Mesodermal cell (in vitro differentiated cells): Measurements from ENCODE around the gene RAB33B.
A peak's percentile ranks its signal among the peaks of the same experiment; 100 is the strongest.

Experiments used
- H3K27ac ChIP-seq: 2 replicates; pipeline ENCODE4 v1.7.0; 2013; ENCODE audit warnings: mild to moderate bottlenecking, low read depth, low read length, moderate library complexity; ENCODE audit not compliant: severe bottlenecking
- H3K36me3 ChIP-seq: 2 replicates; pipeline ENCODE4 v1.7.1; 2013; ENCODE audit warnings: mild to moderate bottlenecking, low read length, moderate library complexity; ENCODE audit not compliant: control insufficient read depth, insufficient read depth
- H3K4me1 ChIP-seq: one replicate; pipeline ENCODE4 v1.7.1; 2013; ENCODE audit warnings: mild to moderate bottlenecking, low read length; ENCODE audit not compliant: insufficient read depth, control insufficient read depth, poor library complexity, severe bottlenecking
- H3K4me3 ChIP-seq: 2 replicates; pipeline ENCODE4 v1.7.0; 2013; ENCODE audit warnings: low read length, control low read depth, mild to moderate bottlenecking; ENCODE audit not compliant: insufficient read depth, poor library complexity, severe bottlenecking; ENCODE audit errors: extremely low read depth
- H3K9me3 ChIP-seq: 2 replicates; pipeline ENCODE4 v1.7.1; 2013; ENCODE audit warnings: mild to moderate bottlenecking, low read length, moderate library complexity; ENCODE audit not compliant: control insufficient read depth
- WGBS, 2 experiments: methylation state at CpG; one replicate each; pipeline ENCODE4 v1.1.5; 2013; ENCODE audit warnings: missing lambda C conversion rate in 2 of 2; ENCODE audit not compliant: insufficient coverage in 2 of 2; 5-methylcytosine and 5-hydroxymethylcytosine counted together

RAB33B gene

DNA sequence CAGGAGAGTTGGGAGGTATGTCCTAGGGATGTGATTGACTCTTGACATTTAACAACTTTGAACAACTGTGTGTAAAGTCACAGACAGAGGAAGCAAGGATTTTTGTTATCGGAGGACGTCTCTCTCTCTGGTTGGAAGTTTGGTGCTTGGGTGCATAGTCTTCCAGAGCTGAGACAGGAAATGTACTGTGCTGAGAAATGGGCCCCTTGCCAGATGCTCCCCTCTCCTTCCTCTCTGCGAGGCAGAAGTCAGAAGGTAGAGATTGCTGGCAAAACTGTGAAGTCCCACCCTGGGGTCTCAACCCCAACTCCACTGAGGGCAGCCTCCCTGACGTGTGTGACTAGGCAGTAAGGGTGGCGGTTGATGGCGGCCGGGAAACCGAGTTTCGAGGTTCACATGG lies 52.9 kb downstream of the RAB33B start:
- Histone ChIP-seq H3K4me1 (peaks cover 5% of the 10 kb centered on the region), H3K4me3 (no peak overlapping the region), H3K27ac (no peak overlapping the region), H3K9me3 (no peaks in the 10 kb centered on the region), H3K36me3 (peaks cover 55% of the 10 kb centered on the region)
- 93 to 97% methylated on average over 6 to 7 of the region's 9 CpGs for WGBS, 2 experiments

DNA sequence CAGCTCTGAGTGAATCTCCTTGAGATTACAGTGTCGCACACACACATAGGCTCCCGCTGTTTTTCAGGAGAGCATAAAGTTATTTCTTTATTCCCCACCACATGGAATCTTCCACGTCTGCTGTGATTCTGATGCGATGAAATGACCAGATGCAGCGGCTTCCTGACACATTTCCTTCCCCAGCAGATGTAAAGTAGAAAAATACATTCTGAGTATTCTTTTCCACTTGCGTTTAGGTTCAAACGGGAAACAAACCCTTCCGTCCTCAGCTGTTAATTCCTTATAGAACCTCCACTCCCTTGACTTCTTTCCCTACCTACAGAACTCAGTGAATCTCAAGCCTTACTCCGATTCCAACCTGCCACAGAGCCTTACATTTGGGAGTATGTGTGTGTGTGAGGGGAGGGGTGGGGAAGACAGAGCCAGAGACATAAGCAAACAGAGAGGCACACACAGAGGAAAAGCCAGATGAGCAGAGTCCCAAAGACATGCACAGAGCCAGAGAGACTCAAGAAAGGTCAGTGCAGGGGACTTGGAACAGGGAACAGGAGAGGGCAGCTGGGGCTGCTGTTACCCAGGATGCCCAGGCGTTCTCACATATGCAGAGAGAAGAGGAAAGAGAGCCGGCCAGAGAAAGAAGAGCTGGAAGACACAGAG lies 54.8 kb downstream of the RAB33B start:
- Histone ChIP-seq H3K4me1 (no peaks in the 10 kb centered on the region), H3K36me3 (peaks cover 73% of the 10 kb centered on the region), H3K27ac (no peak overlapping the region), H3K9me3 (no peaks in the 10 kb centered on the region), H3K4me3 (no peak overlapping the region)
- 92 to 95% methylated on average over 7 of the region's 11 CpGs for WGBS, 2 experiments

DNA sequence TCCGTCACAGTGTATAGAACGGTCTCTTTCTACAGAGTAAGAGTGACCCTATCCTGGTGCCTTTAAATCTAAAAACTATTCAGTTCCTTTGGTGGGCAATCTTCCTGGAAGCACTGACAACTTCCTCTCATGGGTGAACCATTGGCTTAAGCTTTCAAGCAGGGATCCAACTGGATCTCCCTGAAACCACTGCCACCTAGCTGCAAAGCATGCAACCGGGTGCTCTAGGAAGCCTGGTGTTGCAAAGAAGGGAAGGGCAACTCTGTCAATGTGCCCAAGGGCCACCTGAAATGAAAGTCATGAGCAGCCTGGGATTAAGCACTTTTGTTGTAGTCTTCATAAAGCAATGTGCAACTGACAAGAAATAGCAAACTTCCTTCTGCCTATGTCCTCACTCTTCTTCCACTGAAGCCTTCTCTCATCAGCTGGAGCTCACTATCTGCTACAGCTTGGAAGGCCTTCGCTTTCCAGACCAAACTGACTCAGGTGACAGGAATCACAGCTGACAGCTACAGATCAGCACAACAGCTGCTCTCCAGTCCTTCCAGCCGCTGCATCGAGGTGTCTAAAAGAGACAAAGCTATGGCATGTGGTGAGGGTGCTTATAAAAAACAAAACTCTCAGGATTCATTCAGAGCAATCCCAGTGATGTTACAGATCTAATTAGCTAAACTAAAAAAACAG lies 55.9 kb downstream of the RAB33B start:
- 76 to 85% methylated on average over 4 to 6 of the region's 6 CpGs for WGBS, 2 experiments
- Histone ChIP-seq H3K9me3 (no peaks in the 10 kb centered on the region), H3K4me1 (no peaks in the 10 kb centered on the region), H3K27ac (no peak overlapping the region), H3K4me3 (no peak overlapping the region), H3K36me3 (peaks cover 82% of the 10 kb centered on the region)

DNA sequence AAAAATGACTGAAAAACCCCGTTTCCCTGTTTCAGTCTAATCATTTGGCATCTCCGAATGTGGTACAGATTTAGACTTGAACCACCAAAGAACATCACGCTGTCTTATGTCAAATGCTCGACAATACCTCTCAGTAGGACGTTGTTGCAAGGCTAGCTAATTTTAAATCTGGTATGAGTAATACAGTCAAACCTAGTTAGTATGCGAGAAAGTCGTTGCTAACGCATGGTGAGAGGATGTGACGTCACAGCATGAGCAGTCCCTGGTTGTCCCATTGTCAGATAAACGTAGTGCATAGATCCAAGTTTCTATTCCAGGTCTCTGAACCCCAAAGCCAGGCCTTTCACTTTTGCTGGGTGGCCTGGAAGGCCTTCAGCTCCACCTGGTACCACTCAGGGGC lies 57.4 kb downstream of the RAB33B start:
- Histone ChIP-seq H3K9me3 (no peaks in the 10 kb centered on the region), H3K27ac (peak overlapping the region; percentile 38), H3K4me1 (no peaks in the 10 kb centered on the region), H3K4me3 (no peak overlapping the region), H3K36me3 (peaks cover 85% of the 10 kb centered on the region)
- WGBS, 2 experiments, result 82 to 88% methylated on average over 9 to 10 of the region's 10 CpGs

DNA sequence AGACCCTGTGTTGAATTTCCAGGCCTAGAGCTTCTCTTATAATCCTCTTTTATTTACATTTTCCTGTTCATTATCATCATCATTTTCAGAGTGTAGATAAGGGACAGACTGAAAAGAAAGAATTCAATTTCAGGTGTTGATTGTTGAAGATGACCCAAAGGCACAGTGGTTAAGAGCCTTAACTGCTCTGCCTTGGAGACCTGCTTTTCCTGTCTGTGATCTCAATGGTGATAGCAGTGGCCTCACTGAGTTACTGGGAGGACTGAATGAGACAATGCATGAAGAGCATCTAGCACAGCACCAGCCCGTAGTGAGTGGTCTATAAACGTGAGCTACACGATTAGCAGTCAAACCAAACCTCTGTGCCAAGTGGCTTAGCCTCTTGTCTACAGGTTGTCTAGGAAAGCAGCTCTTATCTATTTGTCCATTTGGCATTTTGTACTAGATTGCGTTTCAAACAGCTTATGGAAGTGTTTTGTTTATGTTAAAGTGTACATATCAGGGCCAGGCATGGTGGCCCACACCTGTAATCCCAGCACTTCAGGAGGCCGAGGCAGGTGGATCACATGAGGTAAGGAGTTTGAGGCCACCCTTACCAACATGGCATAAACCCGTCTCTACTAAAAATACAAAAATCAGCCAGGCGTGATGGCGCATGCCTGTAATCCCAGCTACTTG lies 60.6 kb downstream of the RAB33B start:
- Histone ChIP-seq H3K9me3 (no peaks in the 10 kb centered on the region), H3K4me3 (no peak overlapping the region), H3K27ac (no peak overlapping the region), H3K36me3 (peaks cover 93% of the 10 kb centered on the region), H3K4me1 (no peaks in the 10 kb centered on the region)
- whole genome bisulfite sequencing, 2 experiments, result 84 to 95% methylated on average over 5 to 7 of the region's 8 CpGs

DNA sequence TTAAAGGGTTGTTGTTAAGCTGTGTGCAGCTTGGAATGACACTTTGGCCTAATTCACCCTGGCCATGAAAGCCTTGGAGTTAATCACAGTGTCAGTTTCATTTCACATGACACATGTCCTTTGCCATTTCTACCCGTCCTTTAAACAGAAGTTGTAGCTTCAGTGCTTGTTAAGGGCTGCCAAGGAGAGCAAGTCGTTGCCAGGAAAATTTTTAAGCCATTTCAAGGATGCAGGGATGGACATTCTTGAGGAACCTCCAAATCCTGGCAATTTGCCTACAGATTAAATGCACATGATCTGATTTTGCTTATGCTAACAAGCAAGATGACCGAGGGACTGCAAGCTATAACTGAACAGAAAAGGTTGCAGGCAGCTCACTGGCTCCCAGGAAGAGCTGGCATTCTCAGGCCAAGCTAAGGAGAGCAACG lies 61.6 kb downstream of the RAB33B start:
- Histone ChIP-seq H3K4me3 (no peak overlapping the region), H3K27ac (no peak overlapping the region), H3K36me3 (peaks cover 92% of the 10 kb centered on the region), H3K9me3 (no peaks in the 10 kb centered on the region), H3K4me1 (no peaks in the 10 kb centered on the region)
- 87 to 98% methylated on average over 3 of the region's 4 CpGs for WGBS, 2 experiments

DNA sequence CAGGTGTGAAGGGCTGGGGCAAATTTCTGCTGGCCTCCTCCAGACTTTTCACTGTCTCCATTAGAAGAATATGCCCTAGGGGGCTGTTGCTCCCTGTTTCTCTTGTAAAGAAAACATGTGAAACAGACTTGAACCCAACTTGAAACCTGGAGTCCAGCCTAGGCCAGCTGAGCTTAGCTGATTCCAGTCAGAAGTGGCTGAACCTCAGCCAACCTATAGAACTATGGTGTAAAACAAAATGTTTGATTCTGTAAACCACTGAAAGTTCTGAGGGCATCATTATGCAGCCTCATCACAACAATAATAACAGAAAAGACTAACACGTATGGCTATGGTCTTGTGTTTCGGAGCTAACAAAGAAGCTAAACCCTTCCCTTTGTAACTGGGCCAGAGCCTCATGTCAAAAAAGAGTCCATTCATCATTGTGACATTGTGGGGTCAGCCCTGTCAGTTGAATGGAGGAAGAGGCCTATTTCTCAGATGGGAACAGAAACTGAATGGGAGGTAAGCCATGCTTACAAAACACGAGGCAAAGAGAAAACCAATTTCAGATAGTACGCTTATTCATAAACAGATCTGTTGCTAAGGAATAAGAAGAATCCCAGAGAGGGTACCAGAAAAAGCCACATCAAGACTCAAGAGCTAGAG lies 68.0 kb downstream of the RAB33B start:
- 96 to 100% methylated on average over 2 to 4 of the region's 4 CpGs for WGBS, 2 experiments
- H3K9me3 ChIP-seq, result no peaks in the 10 kb centered on the region
- H3K4me1 ChIP-seq, result no peaks in the 10 kb centered on the region
- H3K27ac ChIP-seq, result no peak overlapping the region
- H3K36me3 ChIP-seq, result peaks cover 95% of the 10 kb centered on the region
- no peak overlapping the region for H3K4me3 ChIP-seq

DNA sequence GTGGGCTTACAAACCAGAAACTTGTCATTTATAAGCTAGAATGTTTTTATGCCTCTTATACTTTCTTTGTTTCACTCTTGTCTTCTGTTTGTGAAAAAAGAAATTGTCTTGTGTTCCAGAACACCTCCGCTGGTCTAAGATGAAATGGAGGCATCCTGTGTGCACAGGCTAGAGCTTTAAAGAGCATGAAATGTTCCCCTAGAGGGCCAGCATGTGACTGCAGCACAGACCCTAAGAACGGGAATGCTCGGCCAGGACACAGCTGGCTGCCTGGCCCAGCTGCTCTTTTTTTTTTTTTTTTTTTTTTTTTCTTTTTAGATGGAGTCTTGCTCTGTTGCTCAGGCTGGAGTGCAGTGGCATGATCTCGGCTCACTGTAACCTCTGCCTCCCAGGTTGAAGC lies 68.5 kb downstream of the RAB33B start:
- Histone ChIP-seq H3K4me3 (no peak overlapping the region), H3K9me3 (no peaks in the 10 kb centered on the region), H3K27ac (no peak overlapping the region), H3K4me1 (no peaks in the 10 kb centered on the region), H3K36me3 (peaks cover 96% of the 10 kb centered on the region)
- WGBS, 2 experiments, result 70 to 91% methylated on average over 2 of the region's 4 CpGs

DNA sequence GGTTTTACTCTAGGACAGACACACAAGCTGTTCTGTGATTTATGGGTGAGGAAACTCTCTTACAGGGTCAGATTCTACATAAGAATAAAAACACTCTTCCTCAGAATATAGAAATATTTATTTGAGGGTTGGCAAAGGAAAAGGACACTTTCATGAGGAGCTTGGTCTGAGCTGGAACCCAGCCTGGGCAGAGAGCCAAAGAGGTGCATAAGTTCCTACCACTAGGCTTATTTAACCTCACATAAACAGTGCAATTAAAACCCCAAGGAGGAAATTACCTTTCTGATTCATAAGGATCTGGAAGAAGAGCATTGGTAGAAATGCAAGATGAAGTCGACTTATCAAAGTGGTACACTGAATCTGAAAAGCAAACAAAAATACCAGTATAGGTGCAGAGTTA lies 69.2 kb downstream of the RAB33B start:
- Histone ChIP-seq H3K27ac (no peak overlapping the region), H3K36me3 (peaks cover 95% of the 10 kb centered on the region), H3K4me3 (no peak overlapping the region), H3K9me3 (no peaks in the 10 kb centered on the region), H3K4me1 (no peaks in the 10 kb centered on the region)
- 86% methylated on average over 1 of the region's 1 CpG; no CpG with 5 or more reads in 1 of the 2 experiments for WGBS, 2 experiments

DNA sequence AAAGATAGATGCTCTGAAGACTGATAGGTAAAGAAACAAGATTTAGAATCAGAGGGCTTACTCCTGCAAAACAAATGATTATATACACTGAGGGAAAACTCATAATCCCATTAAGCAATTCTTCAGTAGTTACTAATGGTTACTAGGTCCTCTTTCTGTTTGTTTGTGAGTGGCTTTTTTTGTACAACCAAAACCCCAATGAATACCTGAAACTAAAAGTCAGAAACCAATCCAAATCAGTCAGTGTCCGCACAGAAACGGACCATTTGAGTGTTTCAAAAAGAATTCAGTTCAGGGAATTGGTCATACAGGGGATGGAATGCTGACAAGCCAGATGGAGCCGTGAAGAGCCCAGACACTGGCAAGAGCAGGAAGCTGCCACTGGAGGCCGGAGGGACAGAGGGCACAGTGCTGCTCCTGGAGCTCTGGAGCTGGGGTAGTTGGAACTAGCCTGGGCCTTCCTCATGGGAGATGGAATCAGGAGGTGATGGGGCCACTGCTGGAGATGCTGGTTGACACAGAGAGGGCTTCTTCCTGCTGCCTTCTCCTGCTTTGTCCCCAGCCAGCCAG lies 70.2 kb downstream of the RAB33B start:
- H3K4me3 ChIP-seq, result no peak overlapping the region
- WGBS, 2 experiments, result 93 to 100% methylated on average over 3 to 4 of the region's 4 CpGs
- H3K9me3 ChIP-seq, result no peaks in the 10 kb centered on the region
- H3K36me3 ChIP-seq, result peaks cover 95% of the 10 kb centered on the region
- no peaks in the 10 kb centered on the region for H3K4me1 ChIP-seq
- H3K27ac ChIP-seq, result peak overlapping the region; percentile 3
